HG03159 (cell line): Measurements from ENCODE around the gene CKAP4.
"Not testable (repeated sequence)": the region's sequence is repeated elsewhere in the genome, so short reads cannot be mapped to it uniquely, and the experiment has no call there.

Experiments
- ATAC-seq: cut with Tn5 transposase; IDR thresholded peaks from one replicate; pipeline ENCODE4 v1.9.1; 2021; ENCODE audit warnings: mild to moderate bottlenecking, moderate library complexity; ENCODE audit not compliant: unreplicated experiment

Gene CKAP4, protein sequence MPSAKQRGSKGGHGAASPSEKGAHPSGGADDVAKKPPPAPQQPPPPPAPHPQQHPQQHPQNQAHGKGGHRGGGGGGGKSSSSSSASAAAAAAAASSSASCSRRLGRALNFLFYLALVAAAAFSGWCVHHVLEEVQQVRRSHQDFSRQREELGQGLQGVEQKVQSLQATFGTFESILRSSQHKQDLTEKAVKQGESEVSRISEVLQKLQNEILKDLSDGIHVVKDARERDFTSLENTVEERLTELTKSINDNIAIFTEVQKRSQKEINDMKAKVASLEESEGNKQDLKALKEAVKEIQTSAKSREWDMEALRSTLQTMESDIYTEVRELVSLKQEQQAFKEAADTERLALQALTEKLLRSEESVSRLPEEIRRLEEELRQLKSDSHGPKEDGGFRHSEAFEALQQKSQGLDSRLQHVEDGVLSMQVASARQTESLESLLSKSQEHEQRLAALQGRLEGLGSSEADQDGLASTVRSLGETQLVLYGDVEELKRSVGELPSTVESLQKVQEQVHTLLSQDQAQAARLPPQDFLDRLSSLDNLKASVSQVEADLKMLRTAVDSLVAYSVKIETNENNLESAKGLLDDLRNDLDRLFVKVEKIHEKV

DNA sequence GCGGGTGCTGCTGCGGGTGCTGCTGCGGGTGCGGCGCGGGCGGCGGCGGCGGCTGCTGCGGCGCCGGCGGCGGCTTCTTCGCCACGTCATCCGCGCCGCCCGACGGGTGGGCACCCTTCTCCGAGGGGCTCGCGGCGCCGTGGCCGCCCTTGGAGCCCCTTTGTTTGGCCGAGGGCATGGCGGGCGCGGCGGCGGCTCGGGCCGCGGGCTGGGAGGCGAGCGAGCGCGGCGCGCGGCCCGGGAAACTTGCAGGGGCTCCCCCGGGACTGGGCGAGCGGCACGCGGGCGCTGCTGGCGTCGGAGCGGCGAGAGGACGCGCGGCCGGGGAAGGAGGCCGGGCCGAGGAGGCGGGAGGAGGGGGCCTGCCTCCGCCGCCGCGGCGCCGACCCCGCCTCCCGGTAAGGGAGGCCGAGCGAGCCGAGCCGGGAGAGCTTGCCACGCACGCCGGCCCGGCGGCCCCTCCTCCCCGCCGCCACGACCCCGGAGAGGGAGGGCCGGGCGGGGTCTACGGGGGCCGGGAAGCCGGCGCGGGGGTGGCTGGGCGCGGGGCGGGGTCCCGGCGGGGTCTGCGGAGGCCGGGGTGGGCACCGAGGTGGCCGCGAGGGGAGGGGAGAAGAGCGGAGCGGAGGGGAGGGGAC lies at the start of gene CKAP4:
TSS of gene CKAP4 (minus strand) at position 347 of the 638 bp plus-strand sequence. CDS start at position 178, 169 bp downstream.
- peak; percentile 38 for ATAC-seq

DNA sequence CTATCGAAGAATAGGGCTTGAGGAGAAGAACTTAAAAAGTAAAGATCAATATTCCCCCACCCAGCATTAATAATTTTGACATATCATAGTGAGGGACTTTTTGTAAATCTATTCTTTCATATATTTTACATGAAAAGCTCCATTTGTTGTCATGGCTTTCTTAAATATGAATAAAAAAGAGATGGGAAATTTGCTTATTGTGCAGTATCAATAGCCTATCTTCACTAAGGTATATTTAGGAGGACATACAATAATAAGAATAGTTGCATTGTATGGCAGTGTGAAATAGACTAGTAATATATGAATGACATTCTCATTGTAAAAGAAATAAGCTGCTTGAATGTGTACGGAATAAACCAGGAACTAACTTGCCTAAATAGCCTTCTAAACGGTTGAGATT lies 49.3 kb upstream of the CKAP4 start:
- ATAC-seq: no peak

DNA sequence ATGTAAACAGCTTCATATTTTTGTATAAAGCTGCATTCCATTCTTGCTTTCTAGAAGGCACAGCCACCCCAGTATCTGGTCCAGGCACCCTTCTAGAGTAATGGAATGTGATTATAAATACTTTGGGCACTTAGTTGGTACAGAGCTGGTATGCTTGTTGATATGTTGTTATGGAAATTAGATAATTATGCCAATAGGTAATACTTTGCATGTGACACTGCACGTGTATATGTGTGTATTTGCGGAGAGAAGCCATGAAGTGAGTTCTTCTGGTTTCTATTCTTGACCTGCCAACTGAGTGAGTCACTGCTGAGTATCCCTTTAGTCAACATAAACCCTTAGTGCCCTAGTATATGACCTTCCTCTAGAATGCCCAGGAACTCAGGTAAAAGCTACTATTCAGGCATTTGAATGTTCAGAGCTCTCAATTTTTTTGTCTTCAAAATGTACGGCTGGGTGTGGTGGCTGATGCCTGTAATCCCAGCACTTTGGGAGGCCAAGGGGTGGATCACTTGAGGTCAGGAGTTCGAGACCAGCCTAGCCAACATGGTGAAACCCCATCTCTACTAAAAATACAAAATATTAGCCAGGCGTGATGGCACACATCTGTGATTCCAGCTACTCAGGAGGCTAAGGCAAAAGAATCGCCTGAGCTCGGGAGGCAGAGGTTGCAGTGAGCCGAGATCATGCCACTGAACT lies 48.5 kb upstream of the CKAP4 start:
- ATAC-seq: no peak

DNA sequence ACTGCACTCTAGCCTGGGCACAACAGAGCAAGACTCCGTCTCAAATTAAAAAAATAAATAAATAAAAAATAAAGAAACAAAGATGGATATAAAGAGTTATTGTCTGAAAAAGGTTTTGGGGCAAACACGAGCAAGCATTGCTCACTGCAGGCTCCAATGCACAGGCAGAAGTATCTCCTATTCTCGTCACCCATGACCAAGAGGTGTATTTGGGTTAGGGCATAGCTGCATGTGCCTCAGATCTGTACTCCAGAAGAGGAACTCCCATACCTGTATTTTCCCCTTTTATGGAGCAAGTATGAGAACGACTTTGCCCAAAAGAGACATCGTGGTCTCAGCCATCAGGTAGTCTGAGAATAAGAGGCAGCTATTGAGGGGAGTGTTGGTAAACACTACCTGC lies 44.5 kb upstream of the CKAP4 start:
- no peak for ATAC-seq

DNA sequence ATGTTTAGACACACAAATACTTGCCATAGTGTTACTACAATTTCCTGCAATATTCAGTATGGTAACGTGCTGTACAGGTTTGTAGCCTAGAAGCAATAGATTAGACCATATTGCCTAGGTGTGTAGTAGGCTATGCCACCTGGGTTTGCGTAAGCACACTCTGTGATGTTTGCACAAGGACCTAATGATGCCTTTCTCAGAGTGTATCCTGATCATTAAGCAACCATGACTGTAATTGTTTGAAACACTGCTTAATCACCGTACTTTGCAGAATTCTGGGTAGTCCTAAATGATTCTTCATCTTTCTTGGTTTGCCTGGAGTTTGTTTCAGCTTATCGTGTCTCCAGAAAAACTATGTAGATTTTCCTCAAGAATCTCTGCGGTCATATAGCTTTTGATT lies 43.5 kb upstream of the CKAP4 start:
- no peak for ATAC-seq

DNA sequence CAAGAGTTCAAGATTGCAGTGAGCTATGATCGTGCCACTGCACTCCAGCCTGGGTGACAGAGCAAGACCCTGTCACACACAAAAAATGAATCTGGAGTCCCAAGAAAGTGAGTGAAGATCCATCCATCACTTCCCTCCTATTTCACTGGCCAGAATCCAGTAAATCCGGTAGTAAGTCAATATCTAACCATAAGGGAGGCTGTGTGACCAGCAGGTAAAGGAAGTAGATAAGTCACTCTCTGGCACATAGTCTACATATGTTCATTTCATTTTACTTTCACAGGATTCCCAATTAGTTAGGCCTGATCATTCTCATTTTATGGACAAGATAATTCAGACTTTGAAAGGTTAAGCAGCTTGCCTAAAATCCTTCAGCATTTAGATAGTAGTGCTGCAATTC lies 42.8 kb upstream of the CKAP4 start:
- no peak for ATAC-seq

DNA sequence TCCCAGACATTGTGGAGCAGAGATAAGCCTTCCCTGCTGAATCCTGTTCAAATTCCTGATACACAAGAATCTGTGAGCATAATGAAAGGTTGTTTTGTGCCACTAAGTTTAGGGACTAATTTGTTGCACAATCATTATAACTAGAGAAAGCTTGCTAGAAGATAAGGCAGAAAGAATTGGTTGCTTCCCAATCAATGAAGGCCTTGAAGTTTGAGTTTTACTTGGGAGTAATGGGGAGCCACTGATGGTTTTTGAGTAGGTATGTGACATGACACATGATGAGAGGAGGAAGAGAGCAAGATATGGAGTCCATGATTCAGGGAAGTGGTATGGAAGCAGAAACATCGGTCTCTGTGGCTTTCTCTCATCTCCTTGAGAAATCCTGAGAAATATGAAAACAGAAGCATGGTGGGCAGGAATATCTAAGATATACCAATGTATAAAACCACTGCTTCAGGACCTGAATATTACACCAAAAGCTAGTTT lies 41.4 kb upstream of the CKAP4 start:
- ATAC-seq: no peak

DNA sequence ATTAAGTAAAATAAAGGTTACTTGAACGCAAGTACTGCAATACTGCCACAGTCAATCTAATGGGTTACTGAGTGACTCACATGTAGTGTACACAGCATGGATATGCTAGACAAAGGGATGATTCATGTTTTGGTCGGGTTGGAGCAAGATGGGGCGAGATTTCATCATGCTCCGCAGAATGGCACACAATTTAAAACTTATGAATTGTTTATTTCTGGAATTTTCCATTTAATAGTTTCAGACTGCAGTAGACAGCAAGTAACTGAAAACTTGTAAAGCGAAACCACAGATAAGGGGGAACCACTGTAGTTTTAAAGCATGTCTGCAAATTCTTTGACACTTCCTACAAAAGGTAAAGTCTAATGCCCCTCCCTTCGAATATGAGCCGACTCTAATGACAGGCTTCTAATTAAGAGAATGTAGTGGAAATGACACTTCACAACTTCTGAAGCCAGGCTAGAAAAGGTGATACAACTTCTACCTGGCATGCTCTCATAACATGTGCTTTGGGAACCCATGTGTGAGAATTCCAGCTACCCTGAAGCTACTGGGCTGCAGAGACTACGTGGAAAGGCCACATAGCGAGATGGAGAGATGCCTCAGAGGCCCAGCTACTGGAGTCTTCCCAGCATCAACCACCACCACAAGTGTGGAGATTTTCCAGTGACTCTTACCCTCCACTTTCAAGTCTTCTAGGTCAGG lies 40.8 kb upstream of the CKAP4 start:
- no peak for ATAC-seq

DNA sequence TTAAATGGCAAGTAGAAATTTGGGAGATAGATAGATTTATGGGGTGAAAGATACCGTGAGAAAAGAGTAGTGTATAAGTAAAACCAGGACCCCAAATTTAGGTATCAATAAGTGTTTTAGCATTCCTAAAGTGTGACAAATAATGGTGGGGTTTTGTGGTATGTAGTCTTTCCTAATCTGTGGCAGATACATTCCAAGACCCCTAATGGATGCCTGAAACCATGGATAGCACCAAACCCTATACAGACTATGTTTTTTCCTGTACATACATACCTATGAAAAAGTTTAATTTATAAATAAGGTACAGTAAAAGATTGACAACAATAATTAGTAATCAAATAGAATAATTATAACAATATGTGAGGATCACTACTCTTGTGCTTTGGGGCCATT lies 40.3 kb upstream of the CKAP4 start:
- ATAC-seq: no peak

DNA sequence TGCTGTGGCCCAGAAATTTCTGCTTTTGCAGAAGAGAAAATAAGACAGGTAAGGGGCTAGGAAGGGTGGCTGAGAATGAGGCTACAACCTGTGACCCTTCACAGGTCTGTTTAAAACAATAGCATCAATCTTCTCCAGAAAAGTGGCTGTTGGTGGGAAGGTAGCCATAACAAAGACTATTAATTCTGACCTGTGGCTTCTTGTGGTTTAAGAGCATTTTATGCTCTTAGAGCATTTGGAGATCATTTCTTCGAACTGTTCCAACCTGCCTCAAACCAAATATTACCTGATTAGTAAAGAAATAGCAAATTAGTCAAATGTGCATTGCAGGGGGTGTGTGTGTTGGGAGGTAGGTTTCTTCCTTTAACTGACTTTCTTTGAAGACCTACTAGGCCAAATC lies 39.5 kb upstream of the CKAP4 start:
- no peak for ATAC-seq

DNA sequence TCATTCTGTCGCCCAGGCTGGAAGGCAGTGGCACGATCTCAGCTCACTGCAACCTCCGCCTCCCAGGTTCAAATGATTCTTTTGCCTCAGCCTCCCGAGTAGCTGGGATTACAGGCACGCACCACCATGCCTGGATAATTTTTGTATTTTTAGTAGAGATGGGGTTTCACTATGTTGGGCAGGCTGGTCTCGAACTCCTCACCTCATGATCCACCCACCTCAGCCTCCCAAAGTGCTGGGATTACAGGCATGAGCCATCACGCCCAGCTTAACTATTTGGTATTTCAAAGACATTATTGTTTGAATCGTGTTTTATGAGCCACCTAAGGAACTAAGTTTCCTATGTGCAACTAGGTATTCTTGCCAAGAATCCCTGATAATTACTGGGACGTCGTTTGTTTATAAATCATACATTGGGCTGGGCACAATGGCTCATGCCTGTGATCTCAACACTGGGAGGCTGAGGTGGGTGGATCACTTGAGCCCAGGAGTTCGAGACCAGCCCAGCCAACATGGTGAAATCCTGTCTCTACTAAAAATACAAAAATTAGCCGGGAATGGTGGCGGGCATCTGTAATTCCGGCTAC lies 38.8 kb upstream of the CKAP4 start:
- ATAC-seq: not testable (repeated sequence)

DNA sequence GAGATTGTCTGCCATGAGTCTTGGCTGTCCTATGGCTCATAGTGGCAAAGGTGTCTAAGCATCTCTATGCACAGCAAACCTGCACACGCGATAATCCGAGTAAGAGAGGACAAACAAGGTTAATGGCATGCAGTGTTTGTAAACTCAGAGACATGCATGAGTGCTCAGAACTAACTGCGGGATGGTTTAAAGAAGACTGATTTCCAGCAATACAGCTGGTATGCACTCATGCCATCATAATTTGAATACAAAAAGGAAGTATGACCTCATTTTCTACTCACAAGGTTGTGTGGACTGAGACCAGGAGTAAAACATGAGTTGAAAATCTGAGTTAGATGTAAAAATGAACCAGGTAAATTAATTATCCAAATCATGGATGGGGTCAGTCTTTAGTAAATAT lies 38.2 kb upstream of the CKAP4 start:
- peak; percentile 52 for ATAC-seq

DNA sequence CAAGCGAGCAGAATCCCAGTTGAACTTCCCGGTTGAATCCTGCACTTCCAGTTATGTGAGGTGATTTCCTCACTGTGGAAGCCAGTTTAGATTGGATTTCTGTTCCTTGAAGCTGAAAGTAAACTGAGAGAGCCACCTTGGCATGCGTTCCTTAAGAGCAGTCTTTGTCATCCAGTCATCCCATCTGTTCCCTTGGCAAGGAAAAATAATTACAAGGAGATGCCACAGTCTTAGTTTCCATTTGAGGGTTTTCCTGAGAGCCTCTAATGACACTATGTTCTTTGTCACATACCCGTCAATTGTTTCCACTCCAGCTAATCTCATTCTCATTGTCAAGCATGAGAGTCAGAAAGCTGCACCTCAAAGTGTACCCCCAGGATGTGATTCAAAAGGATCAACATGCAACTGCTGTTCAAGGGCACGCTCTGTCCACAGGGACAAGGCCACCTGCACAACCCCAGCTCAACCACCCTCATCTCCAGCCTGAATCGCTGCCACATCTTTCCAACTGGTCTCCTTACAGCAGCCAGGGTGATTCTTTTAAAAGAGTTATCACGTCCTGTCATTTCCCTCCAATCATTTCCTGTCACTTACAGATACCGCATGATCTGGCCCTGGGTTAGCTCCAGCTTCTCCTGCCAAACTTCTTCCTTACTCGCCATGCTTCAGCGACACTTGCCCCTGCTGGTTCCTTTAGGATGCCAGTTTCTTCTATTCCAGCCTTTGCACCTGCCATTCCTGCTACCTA lies 36.7 kb upstream of the CKAP4 start:
- ATAC-seq: no peak

DNA sequence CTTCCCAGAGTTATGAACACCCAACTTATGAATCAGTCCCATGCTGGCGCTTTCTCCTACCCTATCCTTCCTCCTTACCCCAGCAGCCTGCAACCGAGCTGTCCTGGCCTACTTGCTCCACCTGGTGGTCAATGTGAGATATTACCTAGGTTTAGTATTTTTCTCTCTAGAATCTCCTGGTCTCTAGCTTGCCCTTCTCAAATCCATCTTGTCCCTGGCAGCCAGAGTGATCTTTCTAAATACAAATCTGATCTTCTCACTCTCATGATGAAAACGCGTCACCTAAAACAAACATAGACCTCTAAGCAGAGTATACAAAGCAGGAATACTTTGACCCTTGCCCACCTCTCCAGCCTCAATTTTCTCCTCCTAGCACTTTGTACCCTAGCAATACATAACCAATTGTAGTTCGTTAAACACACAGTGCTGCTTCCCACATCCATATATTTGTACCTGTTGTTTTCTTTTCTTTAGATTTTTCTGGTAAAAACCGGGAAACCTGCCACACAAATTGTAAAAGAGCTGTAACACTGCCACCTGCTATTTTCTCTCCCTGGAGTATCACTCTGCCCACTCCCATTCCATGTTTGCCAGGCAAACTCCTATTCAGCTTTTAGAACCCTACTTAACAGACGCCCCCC lies 34.8 kb upstream of the CKAP4 start:
- peak; percentile 61 for ATAC-seq

DNA sequence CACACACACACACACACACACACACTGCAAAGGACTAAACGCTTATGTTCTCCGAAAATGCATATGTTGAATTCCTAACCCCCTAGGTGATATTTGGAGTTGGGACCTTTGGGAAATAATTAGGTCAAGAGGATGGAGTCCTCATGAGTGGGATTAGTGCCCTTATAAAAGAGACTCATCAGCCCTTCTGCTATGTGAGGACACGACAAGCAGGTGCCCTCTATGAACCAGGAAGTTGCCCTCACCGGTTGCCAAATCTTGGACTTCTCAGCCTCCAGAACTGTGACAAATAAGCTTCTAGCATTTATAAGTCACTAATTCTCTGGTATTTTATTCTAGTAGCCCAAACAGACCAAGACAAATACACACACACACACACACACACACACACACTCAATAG lies 34.0 kb upstream of the CKAP4 start:
- no peak for ATAC-seq

DNA sequence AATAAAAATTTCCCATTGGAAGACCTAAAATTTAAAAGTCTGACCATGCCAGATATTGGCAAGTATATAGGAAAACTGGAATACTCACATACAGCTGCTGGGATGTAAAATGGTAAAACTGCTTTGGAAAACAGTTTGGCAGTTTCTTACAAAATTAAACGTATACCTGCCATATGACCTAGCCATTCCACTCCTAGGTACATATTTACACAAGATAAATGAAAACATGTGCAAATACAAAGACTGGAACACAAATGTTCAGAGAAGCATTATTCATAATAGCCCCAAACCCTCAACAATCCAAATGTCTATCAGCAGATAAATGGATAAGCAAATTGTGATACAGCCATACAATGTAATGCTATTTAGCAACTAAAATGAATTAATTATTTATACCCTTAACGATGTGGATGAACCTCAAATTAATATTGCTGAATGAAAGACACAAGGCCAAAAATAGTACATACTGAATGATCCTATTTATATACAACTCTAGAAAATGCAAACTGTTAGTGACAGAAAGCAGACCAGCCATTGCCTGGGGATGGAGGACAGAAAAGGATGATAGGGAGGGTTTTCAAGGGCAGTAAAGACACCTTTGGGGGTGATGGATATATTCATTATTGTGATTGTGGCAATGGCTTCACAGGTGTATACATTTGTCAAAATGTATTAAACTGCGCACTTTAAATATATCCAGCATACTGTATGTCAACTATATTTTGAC lies 33.4 kb upstream of the CKAP4 start:
- no peak for ATAC-seq

DNA sequence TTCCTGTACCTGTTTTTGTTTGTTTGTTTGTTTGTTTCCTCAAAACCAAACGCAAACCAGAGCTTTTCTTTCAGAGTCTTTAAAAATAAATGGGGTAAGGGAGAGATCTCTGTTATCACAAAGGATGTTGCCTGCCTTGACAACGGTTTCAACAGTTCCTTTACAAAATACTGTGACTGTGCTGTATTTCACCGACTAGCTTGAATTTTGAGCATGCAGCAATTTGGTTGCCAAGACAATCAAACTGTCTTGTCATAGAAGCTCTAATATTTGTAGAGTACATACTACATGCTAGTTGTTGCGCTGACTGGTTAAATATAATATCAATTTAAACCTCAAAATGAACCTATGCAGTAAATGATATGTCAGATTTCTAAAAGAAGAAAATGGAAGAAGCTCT lies 32.3 kb upstream of the CKAP4 start:
- ATAC-seq: no peak

DNA sequence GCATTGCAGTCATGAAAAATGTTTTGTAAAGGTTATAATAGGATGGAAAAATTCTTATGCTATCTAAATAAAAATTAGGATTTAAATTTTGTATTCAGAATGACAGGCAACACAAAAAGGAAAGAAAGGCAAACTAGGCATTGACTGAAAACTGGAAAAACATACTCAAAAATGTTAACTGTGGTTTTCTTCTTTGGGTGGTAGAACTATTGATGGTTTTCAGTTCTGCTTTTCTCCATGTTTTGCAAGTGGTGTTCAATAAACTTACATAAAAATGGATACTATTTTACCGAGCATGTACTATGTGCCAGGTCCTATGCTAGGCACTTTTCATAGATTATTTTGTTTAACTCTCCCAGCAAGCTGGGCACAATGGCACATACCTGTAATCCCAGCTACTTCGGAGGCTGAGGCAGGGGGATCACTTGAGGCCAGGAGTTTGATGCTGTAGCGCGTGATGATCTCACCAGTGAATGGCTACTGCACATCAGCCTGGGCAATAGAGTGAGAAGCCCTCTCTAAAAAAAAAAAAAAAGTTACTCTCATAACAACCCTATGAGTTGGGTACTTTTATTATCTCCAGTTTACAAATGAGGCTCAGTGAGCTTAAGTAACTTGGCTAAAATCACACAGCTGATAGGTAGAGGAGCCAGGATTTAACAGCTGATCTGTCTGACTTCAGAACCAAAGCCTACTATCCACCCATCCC lies 28.4 kb upstream of the CKAP4 start:
- peak; percentile 81 for ATAC-seq
